Uterus (tissue), 4 donors: ENCODE measurements around the gene C22orf31. TPM values are rescaled to one million over a fixed set of nuclear protein-coding genes. Genes with fewer than 3 reads are reported as not detected.

ENCODE experiments used
- DNase-seq, 2 donors: peaks; one replicate each; pipeline ENCODE4 v3.0.0-alpha.2; 2019 to 2020
- H3K27ac ChIP-seq, 2 donors: fragments of 200-600 bp; sonication (generic); 1 replicate in 1 of 2; 2 replicates in 1 of 2; pipeline ENCODE4 v1.5.1; 2016 to 2018
- H3K27me3 ChIP-seq, 2 donors: fragments of 200-600 bp; sonication (generic); one replicate each; pipeline ENCODE4 v1.5.1; 2018 to 2019; ENCODE audit warnings: control low read depth in 1 of 2
- H3K36me3 ChIP-seq, 2 donors: fragments of 200-600 bp; sonication (generic); one replicate each; pipeline ENCODE4 v1.5.1; 2019; ENCODE audit warnings: control low read depth in 1 of 2
- H3K4me1 ChIP-seq, 2 donors: fragments of 200-600 bp; sonication (generic); one replicate each; pipeline ENCODE4 v1.5.1; 2018 to 2019; ENCODE audit warnings: control low read depth in 1 of 2
- H3K4me3 ChIP-seq, 2 donors: fragments of 200-600 bp; sonication (generic); 1 replicate in 1 of 2; 2 replicates in 1 of 2; pipeline ENCODE4 v1.5.1; 2018 to 2019; ENCODE audit warnings: mild to moderate bottlenecking in 1 of 2
- H3K9me3 ChIP-seq, 2 donors: fragments of 200-600 bp; sonication (generic); one replicate each; pipeline ENCODE4 v1.5.1; 2019; ENCODE audit warnings: control low read depth in 1 of 2
- POLR2A ChIP-seq, 2 donors: fragments of 450-650 bp; IDR thresholded peaks; one replicate each; pipeline ENCODE4 v1.6.1; 2016; ENCODE audit warnings: antibody characterized with exemption in 2 of 2, mild to moderate bottlenecking in 1 of 2, moderate library complexity in 1 of 2
- intact Hi-C: fragments of 100-400 bp; cut with DNase I; formaldehyde crosslinking; loops from one replicate; pipeline ENCODE4 v1.15.1; 2023; ENCODE audit warnings: low total_unique reads
- total RNA-seq, 4 donors: library from RNA; depleted of rRNA in 3 of 4; stranded (reverse); fragments of >200 nt in 3 of 4; gene quantifications; one replicate each; pipeline versions ENCODE4 v1.1.0 to v1.2.4, GENCODE V29; 2014 to 2023
- TF ChIP-seq, protein P1 (sequence below), 4 experiments: fragments of 200-600 bp in 2 of 4; fragments of 450-650 bp in 2 of 4; sonication (generic) in 2 of 4; IDR thresholded peaks; one replicate each; pipeline ENCODE4 v1.5.1; 2016 to 2019; ENCODE audit warnings: antibody characterized with exemption in 4 of 4, mild to moderate bottlenecking in 2 of 4, moderate library complexity in 1 of 4
- donor health status: DM: yes; HTN: yes; CAD: no.

Gene C22orf31
- total RNA-seq, 4 donors from 2014 or later, result not detected

DNA sequence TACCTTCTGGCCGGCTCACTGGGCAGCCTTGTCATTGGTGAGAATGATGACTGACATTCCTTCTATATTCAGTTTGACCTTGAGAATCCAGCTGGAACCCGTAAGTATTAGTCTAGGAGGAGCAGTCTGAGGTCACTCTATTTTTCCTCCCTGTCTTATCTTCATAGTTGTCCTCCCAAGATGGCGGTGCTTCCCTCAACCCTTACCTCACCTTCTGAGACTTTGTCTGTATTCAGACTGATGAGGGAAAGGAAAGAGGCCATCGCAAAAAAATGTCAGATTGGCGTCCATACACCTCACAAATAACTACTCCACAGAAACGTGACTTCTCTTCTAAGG, 17.2 kb upstream of the C22orf31 start:
- H3K27me3 ChIP-seq, result no peaks in the 10 kb centered on the region
- H3K27ac ChIP-seq, result peak overlapping the region in 1 of 2 donors; percentile 33
- DNase-seq, result no peak
- H3K9me3 ChIP-seq, result no peaks in the 10 kb centered on the region
- no peak overlapping the region for H3K4me3 ChIP-seq
- no peaks in the 10 kb centered on the region for H3K4me1 ChIP-seq
- intact Hi-C loops, result no loop called here
- H3K36me3 ChIP-seq, result no peaks in the 10 kb centered on the region
- no peak for TF ChIP-seq POLR2A (IDR thresholded peaks at IDR 0.05)
- TF ChIP-seq, protein P1, sequence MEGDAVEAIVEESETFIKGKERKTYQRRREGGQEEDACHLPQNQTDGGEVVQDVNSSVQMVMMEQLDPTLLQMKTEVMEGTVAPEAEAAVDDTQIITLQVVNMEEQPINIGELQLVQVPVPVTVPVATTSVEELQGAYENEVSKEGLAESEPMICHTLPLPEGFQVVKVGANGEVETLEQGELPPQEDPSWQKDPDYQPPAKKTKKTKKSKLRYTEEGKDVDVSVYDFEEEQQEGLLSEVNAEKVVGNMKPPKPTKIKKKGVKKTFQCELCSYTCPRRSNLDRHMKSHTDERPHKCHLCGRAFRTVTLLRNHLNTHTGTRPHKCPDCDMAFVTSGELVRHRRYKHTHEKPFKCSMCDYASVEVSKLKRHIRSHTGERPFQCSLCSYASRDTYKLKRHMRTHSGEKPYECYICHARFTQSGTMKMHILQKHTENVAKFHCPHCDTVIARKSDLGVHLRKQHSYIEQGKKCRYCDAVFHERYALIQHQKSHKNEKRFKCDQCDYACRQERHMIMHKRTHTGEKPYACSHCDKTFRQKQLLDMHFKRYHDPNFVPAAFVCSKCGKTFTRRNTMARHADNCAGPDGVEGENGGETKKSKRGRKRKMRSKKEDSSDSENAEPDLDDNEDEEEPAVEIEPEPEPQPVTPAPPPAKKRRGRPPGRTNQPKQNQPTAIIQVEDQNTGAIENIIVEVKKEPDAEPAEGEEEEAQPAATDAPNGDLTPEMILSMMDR (IDR thresholded peaks at IDR 0.05), result no peak

DNA sequence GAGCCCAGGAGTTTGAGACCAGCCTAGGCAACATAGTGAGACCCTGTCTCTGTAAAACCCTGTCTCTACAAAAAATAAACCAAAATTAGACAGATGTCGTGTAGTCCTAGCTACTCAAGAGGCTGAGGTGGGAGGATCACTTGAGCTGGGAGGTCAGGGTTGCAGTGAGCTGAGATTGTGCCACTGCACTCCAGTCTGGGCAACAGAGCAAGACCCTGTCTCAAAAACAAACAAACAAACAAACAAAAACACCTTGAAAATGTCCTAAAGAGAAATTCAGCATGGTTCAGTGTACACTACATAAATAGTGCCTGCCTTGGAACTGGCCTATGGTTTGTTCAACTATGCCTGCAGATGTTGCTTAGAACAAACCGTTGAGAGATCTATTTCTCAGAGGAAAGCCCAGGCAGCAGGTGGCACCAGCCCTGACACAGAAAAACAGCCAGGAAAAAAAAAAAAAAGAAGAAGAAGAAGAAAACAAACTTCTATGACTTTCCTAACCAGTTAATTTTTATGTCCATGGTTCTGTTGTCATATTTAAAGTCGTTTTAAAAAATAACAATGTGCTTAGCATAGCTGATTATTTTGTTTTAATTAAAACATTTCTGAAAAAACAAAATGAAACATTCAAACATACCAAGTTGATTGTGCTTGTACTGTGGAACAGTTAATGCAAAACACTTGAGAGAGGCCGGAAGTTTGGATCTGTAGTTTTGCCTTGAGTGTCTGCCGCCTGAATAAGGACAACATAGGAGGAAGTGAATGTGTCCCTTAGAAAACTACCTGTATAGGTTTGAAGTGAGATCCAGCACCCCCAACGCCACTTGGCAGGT, 16.6 kb upstream of the C22orf31 start:
- H3K36me3 ChIP-seq, result no peaks in the 10 kb centered on the region
- H3K27me3 ChIP-seq, result no peaks in the 10 kb centered on the region
- H3K9me3 ChIP-seq, result no peaks in the 10 kb centered on the region
- no peak for DNase-seq
- intact Hi-C loops, result no loop called here
- no peaks in the 10 kb centered on the region for H3K4me1 ChIP-seq
- H3K27ac ChIP-seq, result peak overlapping the region in 1 of 2 donors; percentile 33
- TF ChIP-seq, protein P1 (IDR thresholded peaks at IDR 0.05), result no peak
- TF ChIP-seq POLR2A (IDR thresholded peaks at IDR 0.05), result no peak
- no peak overlapping the region for H3K4me3 ChIP-seq

DNA sequence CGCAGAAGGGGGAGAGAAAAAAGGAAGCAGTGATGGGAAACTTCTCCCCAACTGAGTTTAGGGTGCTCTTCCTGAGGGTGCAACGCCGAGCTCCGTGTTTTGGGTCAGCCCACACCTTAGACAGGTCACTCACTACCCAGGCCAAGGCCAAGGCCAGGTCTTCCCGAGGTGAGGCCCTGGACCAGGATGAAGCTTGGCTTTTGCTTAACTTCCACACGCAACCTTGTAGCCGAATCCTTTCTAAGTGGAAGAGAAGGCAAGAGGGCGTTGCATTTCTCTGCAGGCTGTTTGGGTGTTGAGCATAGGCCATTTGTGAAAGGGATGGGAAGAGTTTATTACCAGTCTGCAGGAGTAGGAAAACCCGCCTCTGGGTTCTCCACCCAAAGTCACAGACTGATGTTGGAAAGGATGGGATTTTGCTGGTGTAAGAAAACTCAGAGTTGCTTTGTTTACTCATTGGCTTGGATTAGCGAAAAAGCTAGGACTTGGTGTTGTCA, 12.7 kb upstream of the C22orf31 start:
- no peak for TF ChIP-seq POLR2A (IDR thresholded peaks at IDR 0.05)
- TF ChIP-seq, protein P1 (IDR thresholded peaks at IDR 0.05), result no peak
- Histone ChIP-seq H3K27me3 (no peaks in the 10 kb centered on the region), H3K27ac (peak overlapping the region; percentile 54 to 55), H3K36me3 (no peaks in the 10 kb centered on the region), H3K4me1 (no peaks in the 10 kb centered on the region), H3K9me3 (no peaks in the 10 kb centered on the region), H3K4me3 (peak overlapping the region; percentile 48 to 80)
- DNase-seq, result no peak
- intact Hi-C loops, result no loop called here

DNA sequence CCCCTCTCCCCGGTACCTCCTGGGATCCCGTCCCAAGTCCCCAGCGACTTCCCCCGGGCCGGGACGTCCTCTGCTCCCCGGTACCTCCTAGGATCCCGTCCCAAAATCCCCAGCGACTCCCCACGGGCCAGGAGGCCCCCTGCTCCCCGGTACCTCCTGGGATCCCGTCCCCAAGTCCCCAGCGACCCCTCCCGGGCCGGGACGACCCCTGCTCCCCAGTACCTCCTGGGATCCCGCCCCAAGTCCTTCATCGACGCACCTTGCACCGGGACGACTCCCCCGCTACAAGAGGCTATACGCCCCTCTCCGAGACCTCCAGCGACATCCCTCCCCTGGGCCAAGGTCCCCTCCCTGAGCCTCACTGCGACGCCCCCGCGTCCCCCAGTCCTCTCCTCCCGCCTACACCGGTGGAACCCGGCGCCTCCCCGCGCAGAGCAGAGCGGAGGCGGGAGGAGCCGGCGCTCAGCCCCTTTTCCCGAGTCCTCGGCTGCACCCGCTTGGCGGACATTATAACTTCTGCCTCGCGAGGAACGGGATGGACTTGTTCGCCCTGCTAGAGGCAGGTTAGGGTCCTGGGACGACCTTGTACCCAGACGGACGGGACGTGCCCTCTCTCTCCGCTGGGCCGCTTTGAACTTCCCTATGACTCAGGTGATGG, 12.1 kb upstream of the C22orf31 start:
- H3K27me3 ChIP-seq, result no peaks in the 10 kb centered on the region
- H3K4me1 ChIP-seq, result no peaks in the 10 kb centered on the region
- H3K9me3 ChIP-seq, result no peaks in the 10 kb centered on the region
- intact Hi-C loops, result no loop called here
- no peaks in the 10 kb centered on the region for H3K36me3 ChIP-seq
- H3K4me3 ChIP-seq, result peak overlapping the region; percentile 48 to 80
- peak; percentile 40 to 59 for DNase-seq
- TF ChIP-seq, protein P1 (IDR thresholded peaks at IDR 0.05), result no peak
- TF ChIP-seq POLR2A (IDR thresholded peaks at IDR 0.05), result no peak
- H3K27ac ChIP-seq, result peak overlapping the region; percentile 54 to 55
